Kidney capillary endothelial cell (primary cell): ENCODE measurements around the gene FABP7.

Source experiments
- DNase-seq: peaks from one replicate; pipeline ENCODE4 v3.0.0-alpha.2; 2018; ENCODE audit warnings: low spot score

FABP7 gene

DNA sequence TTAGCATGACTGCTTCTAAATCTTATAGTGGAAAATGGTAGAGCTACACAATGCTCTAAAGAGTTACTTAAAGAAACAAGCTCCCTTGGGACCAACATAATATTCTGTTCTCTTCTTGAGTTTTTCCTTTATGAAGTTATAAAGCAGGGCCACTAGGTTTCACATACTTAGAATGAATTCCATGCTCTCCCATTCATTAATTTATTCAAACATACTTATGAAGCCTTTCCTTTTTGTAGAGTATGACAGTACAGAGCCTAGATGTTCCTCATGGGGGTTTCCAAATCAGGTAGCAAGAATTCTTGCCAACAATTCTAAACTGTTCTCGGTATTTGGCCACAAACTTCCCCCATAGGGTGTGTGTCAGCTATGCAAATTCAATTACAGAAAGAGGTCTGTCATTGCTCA is 20.6 kb upstream of the FABP7 start:
- no peak for DNase-seq

DNA sequence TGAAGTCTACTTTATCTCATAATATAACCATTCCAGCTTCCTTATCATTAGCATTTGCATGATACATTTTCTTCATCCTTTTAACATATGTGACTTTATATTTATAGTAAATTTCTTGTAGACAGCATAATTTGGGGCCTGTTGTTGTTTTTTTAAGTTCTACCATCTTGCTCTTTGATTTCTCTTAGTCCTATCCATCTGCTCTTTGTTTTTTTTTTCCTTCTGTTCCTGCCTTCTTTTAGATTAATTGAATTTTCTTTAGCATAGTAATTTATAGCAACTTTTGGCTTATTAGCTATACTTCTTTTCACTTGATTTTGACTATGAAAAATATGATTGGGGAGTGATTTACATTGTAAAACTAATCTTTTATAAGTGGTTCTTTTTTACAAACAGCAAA is 19.2 kb upstream of the FABP7 start:
- DNase-seq = no peak

DNA sequence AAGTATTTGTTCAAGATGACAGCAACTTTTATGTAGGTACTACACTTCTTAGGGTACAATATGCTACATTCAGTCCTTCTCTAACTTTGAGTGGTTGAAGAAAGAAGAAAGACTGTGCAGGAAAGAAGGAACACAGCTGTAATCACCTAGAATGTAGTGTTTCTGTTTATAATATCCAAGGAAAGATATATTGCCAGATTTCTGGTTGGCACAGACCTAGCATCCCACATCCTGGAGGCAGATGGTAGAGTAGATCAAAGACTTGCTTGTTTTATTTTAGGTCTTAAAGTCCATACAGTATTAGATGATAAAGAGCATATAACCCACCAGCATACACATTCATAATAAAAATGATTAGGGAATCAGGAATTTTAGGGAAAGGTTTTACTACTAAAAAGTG is 13.3 kb upstream of the FABP7 start:
- no peak for DNase-seq

DNA sequence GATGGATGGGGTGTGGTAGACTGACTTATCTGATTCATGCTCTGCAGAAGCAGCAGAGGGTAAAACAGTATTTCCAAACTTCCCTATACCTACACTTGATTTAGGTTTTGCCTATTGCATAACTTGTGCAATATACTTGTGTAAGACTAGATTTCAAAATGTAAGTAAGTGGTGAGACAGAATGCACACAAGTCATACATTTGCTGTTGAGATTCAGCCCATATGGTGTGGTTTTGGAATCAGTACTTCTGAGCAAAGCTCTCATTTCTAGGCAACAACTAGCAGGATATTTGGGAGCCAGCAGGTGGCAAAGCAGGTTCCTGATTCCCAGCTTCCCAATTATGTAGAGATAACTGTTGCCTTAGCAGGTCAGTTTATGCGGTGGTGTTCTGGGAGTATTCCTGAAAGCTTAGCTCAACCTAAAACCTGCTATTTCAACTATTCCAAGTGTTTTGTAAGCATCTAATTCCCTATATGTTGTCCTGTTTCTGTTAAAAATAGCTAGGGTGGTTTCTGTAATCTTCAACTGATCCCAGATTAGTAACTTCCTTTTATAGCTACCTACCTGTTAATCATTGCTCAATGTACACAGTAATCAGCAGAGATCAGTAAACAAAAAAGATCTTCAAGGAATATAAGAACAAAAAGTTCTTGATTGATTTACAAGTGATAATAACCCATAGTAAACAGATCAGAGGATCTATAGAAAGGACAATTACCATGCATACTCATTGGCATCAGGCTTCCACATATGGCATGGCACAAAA is 8.5 kb upstream of the FABP7 start:
- DNase-seq = no peak

DNA sequence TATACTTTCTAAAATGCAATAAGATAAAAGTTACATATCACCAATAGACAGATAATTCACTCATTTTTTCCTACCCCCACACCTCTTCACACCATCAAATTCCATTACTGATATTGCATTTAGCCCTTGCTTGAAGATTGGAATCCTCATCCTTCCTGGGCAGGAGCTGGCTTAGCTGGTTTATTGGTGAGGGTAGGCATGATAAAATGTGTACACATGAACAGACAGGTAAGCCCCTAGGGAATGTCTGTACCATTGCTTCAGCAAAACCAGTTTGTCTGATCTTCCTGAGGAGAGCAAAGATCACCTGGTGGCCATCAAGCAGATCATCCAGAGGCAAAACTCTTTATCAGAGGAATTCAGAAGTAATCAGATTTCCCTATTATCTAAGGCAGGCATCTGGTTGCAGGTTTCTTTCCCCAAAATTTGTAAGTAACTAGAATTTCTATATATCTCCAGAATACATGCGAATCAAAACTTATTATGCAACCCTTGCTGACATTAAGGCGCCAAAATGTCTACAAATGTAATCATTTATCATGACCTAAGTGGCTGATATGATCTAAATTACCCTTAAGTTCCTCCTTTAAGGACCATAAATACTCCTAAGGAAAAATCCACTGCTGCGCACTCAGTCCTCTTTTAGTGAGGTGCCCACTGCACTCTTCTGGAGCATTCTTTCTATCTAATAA is 6.6 kb upstream of the FABP7 start:
- DNase-seq = no peak

DNA sequence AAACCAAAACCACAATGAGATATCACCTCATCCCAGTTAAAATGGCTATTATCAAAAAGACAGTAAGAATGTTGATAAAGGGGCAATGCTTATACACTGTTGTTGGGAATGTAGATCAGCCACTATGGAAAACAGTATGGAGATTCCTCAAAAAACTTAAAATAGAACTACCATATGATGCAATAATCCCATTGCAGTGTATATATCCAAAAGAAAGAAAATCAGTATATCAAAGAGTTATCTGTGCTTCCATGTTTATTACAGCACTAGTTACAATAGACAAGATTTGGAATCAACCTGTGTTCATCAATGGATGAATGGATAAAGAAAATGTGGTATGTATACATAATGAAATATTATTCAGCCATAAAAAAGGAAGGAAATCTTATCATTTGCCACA is 3.5 kb upstream of the FABP7 start:
- no peak for DNase-seq

DNA sequence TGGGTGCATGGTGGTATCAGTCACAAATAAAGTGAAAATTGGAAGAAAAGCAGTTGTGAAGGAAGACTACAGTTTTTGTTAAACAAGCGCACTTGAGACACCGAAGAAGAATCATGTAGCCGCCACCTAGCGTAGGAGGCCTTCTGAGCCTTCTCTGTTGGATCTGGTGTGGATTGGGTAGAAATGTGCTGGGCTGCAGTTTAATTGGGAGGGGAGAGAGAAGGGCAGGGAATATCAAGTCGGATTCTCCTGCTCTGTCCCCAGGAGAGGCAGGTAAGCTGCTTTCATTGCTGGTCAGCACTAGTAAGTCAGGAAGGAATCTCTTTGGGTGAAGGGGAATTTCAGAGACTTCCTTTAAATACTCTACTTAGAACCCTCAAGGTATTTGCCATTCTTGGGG is 1.2 kb upstream of the FABP7 start:
- DNase-seq = no peak

DNA sequence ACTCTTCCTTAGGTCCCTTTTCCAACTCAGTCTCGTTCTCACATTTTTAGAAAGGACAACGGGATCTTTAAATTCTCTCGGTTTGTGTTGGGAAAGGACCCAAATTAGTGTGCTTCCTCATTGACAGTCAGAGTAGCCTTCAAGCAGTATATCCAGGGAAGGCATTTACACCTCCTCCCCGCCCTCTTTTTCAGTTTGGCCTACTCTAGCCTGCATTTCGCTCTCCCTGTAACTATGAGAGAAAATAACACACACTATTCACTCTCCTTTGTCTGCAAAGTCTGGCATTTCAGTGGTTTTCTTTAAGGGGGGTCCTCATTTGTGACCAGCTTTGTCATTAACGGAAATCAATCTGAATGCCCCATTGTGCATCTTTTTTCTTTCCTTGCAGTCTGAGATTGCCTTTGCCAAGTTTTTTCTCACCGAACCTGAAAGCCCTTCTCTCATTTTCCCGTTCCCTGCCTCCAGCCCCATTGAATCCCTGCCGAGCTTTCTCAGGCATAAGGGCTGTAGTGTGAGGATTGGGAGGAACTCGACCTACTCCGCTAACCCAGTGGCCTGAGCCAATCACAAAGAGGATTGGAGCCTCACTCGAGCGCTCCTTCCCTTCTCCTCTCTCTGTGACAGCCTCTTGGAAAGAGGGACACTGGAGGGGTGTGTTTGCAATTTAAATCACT is 393 bp upstream of the FABP7 start:
- DNase-seq = no peak

DNA sequence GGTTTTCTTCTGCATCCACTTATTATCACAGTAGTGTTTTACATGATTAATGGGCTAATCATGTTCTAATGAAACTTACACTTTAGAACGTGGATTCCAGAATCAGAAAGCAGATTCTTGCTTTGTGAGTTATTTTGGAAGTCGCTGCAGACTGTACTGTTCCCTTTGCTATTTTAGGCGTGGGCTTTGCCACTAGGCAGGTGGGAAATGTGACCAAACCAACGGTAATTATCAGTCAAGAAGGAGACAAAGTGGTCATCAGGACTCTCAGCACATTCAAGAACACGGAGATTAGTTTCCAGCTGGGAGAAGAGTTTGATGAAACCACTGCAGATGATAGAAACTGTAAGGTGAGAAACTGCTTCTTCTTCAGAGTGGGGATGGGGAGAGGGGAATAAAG is 598 bp downstream of the FABP7 start:
- DNase-seq = no peak

DNA sequence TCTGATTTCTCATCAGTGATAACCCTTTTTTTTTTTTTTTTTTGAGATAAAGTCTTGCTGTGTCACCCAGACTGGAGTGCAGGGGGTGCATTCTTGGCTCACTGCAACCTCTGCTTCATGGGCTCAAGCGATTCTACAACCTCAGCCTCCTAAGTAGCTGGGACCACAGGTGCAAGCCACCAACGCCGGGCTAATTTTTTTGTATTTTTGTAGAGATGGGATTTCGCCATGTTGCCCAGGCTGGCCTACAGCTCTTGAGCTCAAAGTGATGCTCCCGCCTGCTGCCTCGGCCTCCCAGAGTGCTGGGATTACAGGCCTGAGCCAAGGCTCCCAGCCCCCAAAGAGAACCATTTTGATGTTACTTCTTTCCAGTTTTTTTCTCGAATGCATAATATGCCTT is 2.2 kb downstream of the FABP7 start:
- DNase-seq = no peak

DNA sequence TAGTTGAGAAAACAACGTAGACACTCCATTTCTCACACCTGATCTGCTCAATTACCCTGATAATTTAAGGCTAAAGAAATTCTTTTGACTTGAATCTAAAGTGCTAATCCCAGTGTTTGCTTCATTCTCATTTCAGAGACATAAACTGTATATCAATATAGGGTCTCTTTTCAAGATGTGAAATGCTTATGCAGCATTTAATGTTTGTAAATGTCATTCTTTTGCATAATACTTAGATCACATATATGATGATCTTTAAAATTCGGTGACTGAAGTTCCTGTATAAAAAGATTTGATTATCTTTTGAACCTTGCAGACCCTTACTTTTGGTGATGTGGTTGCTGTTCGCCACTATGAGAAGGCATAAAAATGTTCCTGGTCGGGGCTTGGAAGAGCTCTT is 3.9 kb downstream of the FABP7 start:
- no peak for DNase-seq

DNA sequence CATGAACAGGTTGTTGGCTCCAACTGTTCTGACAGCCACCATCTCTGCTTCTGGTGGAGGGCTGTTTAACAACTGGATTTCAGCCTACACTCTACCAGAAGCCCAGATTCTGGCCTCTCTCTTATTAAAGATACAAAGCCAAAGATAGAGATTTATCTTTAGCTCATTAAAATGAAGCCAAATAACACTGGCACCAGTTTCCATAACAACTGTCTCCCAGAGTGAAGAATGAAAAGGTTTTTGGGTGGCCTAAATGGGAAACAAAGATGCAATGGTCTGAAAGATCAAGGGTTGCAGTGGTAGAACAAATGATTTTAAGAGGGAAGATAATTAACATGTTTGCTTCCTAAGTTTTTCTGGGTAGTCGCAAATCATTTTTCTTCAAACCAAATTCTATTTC is 6.4 kb downstream of the FABP7 start:
- DNase-seq = no peak

DNA sequence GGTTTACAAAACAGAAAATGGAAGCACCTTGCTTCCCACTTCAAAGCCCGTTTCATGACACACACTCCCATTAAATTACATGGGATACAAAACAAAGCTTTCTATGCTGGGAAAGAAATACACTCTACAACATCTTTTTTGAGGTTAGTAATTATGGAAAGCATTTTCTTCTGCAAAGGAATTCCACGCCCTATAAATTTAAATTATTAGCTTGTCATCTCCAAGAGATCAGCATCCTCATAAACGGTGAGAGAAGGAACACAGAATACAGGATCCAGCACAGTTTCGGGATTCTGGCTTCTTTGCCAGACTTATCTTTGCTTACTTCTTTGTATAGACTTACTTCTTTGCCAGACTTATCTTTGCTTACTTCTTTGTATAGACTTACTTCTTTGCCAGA is 8.2 kb downstream of the FABP7 start:
- DNase-seq = no peak

DNA sequence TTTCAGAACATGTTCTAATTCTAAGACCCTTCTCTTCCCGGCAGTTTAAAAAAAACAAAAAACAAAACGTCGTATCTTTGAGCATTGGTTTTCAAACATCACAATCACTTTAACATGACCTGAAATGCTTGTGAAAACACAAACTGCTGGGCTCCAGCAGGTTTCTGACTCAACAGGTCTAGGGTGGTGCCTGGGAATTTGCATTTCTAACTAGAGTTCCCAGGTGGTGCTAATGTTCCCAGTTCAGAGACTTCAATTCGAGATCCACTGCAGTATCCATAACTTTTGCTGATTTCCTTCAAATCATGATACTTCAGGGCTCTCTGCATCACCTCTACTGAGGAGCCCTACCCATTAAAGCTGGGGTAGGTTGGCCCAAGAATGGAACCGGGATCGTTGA is 8.7 kb downstream of the FABP7 start:
- no peak for DNase-seq

DNA sequence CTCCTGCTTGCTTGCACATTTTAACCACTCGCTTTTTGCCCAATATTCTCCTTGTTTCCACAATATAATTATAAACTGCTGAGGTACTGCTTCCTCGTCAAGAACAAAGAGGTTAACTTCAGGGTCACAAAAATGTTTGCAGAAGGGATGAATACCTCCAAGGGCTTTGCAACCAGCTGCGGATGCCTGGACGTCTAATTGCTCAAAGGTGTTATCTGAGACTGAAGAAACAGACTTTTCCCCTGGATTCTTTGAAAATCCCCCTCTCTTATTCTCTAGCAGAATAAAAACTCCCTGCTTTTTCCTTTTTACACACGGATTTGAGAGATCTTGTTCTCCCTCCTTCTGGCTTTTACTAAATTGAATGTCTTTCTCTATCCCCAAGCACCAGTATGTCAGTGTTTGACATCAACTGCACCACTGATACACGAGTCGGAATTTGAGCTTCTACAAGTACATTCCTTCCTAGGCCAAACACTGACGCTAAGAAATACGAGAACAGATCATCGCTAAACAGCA is 9.2 kb downstream of the FABP7 start:
- no peak for DNase-seq

DNA sequence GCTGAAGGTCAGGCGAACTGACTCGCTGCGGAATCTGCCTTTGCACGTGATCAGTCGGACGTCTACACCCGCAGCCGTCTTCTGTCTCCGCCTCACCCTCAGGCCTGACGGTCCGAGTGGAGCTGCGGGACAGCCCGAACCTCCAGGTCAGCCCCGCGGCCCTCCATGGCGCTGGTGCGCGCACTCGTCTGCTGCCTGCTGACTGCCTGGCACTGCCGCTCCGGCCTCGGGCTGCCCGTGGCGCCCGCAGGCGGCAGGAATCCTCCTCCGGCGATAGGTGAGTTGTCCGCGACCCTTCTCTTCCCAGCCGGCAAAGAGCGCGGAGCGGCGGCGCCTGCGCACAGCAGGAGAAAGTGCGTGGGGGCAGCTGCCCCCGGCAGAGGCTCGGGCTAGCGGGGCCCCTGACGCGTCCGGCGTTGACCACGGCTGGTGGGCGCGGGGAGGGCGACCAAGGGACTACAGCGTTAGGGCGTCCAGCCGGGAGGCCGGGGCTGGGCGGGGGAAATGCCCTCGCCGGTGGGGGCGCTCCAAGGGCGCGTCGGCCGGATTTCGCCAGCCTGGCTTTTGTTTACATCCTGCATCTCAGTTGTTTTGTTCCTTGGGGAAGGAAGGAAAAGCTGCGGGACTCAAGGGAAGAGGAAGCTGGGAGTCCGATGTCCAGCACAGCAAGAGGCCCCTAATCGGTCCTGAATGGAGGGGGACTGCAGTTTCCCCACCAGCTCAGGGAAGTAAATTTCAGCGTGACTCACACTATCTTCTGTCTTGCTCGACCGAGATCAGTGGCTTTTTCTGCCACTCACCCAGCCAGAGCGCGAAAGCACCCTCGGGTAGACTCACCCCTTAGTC is 9.9 kb downstream of the FABP7 start, which contains the start of gene SMPDL3A:
SMPDL3A (plus strand) TSS at position 77 of the 846 bp plus-strand sequence; CDS start at position 166, 89 bp downstream.
- peak; percentile 63 for DNase-seq

DNA sequence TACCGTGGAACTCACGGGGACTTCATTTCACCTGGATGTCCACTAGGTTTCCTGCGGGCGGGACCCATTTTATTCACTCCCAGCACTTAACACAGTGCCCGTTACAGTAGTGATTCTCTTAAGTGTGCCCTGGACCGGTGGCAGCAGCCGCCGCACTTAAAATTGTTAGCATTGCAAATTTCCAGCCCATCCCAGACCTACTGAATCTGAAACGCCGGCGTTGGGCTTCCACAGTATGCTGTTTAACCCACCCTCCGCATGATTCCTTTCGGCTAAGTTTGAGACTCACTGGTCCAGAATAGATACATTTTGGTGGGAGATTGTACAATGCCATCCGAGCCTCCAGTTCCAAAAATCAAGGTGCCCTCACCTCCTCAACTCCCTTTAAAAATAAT is 10.5 kb downstream of the FABP7 start:
- DNase-seq = no peak

DNA sequence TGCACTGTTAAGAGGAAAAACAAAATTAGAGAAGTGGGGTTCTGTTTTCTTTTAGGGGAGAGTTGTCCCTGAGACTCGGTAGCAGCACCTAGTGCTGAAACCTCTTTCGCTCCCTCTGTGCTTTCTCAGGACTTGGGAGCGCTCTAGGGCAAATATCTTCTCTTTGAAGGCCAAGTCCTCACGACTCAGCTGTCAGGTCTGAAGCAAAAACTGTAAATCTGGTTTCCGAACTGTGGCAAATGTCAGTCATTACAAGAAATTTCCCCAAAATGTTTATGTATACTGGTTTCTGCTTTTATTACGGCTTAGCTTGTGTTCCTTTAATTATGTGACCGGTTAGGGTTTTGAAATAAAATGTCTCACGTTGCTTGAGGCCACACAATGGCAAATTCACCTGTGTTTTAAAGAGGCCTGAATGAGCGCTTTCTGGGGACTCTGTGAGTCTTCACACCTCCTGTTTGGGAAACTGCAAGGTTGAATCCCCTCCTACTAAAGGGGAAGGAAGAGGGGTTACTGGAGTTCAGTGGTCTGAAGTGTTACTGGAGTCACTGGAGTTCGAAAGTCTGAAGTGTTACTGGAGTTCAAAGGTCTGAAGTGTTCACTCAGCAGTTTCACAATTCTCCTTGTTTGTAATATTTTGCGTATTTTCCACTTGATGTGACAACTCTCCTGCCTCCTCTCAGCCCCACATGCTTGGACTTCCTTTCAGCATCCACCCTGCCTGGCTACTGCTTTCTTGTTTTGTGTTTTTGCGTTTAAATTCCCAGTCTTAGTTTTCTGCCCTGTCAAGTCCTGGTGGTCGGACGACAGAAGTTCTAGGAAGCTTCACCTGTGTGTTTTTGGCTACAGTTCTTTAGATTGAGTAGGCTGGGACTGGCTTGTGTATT is 11.2 kb downstream of the FABP7 start:
- DNase-seq = no peak

DNA sequence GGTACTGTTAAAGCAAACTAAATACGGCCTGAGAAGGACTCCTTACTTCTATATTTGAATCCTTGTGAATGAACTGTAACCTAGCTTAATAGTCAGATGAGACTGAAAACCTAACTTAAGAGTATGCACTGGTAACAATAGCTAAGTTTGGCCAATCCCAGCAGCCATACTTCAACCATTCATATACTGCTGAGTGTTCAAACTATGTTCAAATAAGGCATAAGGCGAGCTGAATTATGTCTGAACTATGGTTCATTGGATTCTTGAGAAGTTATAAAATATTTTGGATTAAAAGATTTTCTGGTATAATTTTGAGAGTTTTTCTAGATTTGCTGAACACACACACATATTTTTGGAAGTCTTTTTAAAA is 11.8 kb downstream of the FABP7 start:
- DNase-seq = no peak

DNA sequence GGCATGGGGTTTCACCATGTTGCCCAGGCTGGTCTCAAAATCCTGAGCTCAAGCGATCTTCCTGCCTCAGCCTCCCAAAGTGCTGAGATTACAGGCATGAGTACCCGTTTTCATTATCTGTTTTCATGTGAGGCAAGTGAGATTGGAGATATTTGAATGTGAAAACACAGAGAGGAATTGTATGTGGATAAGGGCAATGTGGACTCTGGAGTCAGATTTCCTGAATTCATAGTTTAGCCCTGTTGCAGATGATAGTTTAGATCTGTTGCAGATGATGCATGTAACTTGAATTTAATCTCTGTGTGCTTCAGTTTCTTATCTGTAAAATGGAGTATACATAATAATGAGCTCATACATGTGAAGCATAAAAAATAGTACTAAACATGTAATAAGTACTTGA is 13.2 kb downstream of the FABP7 start:
- DNase-seq = no peak

DNA sequence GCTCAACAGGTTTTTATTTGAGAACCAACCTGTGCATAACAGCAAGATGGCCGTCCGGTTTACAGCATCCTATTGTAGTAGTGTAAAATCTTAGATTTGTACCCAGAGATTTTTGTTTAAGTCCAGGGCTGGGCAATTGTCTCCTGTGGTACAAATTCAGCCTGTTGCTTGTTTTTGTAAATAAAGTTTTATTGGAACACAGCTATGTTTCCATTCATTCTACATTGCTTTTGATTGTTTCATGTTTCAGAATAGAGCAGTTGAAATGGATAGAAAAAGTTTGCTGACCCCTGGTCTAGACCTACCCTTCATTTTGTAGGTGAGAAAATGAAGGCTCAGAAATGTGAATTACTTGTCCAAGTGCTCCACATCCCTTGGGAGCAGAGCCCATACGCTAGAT is 18.0 kb downstream of the FABP7 start:
- DNase-seq = no peak
